ENCODE data around the gene USP1.

The USP1 gene, protein sequence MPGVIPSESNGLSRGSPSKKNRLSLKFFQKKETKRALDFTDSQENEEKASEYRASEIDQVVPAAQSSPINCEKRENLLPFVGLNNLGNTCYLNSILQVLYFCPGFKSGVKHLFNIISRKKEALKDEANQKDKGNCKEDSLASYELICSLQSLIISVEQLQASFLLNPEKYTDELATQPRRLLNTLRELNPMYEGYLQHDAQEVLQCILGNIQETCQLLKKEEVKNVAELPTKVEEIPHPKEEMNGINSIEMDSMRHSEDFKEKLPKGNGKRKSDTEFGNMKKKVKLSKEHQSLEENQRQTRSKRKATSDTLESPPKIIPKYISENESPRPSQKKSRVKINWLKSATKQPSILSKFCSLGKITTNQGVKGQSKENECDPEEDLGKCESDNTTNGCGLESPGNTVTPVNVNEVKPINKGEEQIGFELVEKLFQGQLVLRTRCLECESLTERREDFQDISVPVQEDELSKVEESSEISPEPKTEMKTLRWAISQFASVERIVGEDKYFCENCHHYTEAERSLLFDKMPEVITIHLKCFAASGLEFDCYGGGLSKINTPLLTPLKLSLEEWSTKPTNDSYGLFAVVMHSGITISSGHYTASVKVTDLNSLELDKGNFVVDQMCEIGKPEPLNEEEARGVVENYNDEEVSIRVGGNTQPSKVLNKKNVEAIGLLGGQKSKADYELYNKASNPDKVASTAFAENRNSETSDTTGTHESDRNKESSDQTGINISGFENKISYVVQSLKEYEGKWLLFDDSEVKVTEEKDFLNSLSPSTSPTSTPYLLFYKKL

DNA sequence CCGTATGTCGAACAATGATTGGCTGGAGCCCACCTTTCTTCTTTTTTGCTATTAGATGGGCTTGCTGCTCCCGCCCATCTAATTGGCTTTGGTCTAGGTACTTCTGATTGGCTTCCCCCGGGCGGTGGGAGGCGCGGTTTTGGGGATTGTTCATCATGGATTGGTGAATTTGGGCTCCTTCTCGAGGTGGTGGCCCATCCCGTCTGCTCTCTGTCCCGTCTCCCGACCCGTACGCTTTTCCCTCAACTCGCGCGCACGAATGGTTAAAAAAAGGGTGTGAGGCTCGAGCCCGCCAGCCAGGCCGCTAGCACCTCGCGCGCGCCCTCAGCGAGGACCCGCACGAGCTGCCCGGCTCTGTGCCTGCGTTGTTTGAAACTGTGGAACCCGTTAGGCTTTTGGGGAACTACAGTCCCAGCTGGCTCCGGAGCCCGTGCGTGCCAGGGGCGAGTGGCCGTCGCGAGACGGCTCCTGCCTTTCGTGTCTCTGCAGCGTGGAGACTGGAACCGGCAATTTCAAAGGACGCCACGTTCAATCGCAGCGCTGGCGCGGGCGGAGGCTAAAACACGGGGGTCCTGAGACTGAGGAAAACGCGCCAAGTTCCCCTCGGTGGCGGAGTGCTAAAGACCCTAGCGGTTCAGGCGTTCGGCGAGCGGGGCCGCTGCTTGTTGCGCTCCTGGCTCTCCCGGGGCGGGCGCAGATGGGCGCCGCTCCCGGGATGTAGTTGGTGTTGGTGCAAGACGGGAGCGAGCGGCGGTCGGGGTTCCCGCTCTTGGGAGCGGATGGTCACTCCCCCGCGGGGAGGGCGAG lies at the start of gene USP1:
USP1 (plus strand) TSS at position 584 of the 807 bp plus-strand sequence. CDS start 2,819 bp downstream, outside the sequence.
- DNase-seq, result peak; percentile 96

DNA sequence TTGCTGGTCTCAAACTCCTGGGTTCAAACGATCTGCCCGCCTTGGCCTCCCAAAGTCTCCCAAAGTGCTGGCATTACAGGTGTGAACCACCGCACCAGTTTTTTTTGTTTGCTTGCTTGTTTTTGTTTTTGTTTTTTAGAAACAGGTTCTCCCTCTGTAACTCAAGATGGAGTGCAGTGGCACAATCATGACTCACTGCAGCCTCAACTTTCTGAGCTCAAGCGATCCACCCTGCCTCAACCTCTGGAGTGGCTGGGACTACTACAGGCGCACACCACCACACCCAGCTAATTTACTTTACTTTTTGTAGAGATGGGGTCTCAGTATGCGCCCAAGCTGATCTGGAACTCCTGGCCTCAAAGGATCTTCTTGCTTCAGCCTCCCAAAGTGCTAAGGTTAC lies 47.3 kb upstream of the USP1 start:
- no peak for DNase-seq

DNA sequence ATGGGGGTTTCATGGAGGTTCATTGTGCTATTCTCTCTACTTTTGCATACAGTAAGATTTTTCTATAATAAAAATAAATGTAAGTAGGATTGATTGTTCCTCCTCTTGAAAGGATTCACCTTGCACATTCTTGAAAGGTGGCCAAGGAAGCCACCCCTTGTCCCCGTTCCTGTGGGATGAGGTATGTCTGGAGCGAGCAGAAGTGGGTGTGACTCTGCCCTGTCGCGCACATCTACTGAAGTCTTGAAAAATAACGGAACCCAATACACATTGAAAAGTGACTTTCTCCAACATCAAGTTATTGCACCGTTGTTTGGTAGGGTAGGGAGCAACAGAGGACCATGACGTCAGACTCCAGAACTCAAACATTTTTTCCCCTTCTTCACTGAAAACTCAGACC lies 46.8 kb upstream of the USP1 start:
- DNase-seq, result no peak

DNA sequence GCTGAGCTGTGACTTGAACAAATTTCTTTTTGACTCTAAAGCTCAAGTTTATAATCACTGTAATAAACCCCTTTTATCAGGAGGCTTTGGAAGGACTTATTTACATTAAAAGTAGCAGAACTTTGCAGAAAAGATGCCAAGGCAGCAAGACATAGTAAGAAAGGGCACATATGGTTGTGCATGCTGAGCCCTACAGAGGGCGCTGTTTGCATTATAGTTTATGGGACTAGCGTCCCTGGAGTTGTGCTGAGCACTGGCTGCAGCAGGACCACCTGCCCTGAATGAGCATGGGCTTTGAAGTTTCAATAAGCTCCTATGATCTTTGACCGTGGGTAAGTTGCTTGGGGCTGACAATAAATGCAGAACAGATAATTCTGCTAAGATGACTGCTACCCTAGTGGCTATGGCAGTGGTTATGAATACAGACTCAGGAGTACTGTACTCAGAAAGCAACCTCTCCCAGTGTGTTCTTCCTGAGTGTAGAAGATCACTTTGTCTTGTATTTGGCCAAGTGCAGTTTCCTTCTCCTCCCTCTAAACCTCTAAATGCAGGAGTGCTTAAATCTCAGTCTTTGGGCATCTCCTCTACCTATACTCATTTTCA lies 45.4 kb upstream of the USP1 start:
- no peak for DNase-seq

DNA sequence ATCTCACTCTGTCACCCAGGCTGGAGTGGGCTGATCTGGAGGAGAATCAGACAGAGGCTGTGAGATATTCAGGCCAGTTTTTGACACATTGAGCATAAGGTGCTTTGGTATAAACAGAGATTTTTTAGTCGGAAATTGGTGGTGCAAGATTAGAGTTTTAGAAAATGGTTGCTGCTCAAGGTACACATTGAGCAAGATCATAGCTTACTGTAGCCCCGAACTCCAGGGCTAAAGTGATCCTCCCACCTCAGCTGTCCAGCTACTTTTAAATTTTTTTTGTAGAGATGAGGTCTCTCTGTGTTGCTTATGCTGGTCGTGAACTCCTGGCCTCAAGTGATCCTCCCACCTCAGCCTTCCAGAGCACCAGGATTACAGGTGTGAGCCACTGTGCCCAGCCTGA lies 43.9 kb upstream of the USP1 start:
- no peak for DNase-seq

DNA sequence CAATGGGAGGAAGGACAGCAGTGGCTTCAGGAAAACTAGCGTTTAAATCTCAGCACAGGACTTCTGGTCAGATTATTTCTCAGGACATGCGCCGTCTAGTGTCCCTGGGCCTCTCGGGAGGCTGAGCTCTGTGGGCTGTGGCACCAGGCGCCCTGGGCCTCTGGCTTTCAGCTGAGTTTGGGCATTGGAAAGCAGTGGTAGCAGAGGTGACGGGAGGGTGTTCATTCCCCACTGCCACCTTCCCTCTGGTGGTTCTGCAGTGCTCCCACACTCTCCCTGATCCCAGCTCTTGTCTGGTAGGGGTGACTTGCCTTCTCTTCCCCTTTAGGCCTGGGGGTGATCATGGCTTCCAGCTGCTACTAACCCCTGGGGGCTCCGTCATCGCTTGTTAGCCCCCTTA lies 42.2 kb upstream of the USP1 start:
- DNase-seq, result no peak

DNA sequence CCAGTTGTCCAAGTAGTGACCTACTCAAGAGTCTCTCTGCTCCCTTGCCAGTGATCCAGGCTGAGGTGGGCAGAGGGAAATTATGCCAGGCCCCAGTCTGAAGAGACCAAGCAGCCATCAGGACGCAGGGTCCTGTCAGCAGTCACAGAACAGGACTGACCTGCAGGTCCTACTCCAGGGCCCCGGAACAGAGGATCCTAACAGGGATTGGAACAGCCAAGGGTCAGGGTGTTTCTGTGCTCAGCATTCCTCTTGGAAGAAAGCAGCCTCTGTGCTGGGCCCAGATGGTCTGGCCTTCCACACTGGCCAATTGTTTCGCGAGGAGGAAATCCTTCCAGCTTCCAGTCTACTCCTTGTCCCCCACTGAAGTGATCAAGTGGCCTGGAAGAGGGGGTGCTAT lies 41.6 kb upstream of the USP1 start:
- no peak for DNase-seq

DNA sequence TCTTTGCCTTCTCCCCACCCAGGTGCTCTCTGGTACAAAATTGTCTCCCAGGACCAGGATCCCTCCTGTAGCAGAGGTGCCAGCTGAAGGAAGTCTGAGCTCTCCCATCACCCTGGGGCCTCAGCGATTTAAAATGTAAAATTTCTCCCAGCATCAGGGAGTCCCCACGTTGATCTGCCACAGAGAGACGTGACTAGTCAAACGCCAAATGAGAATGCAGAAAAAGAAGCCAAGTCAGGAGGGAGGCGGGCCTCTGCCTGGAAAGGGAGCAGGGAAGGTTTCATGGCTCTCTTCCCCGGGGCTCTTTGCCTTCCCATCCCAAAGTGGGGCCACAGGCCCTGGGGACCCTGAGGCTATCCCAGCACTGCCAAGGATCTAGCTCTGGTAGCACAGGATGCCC lies 40.0 kb upstream of the USP1 start:
- no peak for DNase-seq

DNA sequence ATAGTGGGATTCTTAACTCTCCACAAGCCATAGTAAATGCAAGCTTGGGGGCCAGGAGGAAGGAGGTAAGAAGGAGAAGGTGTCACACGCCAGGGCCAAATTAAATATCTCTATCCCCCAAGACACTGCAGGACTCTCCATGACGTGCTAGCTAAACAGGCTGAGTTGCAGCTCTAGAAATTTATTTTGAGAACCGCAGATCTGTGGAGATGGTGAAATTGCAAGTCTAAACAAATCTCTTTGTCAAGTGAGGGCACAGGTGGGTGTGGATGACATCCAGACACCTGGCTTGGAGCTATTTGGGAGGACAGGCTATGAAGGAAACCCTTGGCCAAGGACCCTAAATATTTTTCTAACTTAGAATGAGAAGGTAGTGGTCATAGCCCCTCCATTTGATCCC lies 39.5 kb upstream of the USP1 start:
- DNase-seq, result no peak

DNA sequence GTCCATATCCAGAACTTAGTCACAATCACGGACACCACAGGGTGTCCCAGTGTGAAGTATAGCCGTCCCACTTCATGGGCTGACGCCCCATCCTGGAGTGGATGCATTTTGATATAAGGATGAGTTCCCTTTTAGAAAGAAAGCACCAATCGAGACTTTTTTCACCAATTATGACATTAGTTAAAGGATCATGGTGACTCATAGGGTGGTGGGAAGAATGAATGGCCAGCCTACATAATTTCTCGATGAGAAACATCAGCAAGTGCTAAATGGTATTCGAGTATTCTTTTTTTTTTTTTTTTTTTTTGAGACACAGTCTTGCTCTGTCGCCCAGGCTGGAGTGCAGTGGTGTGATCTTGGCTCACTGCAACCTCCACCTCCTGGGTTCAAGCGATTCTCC lies 38.5 kb upstream of the USP1 start:
- no peak for DNase-seq

DNA sequence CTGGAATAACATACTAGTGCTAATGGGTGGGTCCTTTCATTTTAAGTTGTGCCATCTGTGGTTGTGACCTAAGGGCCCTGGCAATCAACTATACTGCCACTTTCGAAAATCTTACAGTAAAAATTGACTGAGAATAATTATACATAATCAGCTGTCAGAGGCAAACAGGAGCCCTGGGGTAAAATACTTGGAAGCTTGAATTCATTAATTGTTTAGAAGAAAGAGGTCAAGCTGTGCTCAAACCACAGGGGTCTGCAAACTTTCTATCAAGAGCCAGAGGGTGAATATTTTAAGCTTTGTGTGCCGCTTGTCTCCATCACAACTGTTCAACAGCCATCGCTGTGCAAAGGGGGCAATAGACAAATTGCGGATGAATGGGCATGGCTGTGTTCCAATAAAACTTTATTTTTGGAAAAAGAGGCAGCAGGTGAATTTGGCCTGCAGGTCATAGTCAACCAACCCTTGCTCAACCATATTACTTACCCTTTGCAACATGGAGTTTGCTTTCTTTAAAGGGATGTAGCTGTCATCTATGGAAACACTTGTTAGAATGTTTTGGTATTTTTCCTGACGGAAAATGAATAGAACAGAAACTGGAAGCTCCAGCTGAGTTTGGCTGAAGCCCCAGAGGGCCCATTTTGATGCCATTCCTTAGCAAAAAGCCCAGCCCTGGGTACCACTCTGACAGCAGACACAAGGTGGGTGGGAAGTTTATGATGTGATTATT lies 35.7 kb upstream of the USP1 start:
- DNase-seq, result no peak

DNA sequence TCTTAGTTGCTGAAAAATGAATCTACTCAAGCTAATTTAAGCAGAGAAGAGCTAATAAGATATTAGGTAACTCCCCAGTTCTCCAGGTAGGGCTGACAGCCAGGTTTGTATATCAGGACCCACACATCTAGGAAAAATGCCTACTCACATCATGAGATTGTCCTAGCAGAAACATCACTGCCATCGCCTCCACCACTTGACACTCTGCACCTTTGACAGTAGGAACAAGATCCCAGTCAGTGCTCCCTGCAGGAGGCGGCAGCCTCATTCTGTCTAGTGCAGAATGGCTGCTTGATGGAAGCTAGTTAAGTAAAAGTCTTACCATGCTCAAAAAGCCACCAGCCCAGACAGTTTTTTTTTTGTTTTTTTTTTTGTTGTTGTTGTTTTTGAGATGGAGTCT lies 31.6 kb upstream of the USP1 start:
- no peak for DNase-seq

DNA sequence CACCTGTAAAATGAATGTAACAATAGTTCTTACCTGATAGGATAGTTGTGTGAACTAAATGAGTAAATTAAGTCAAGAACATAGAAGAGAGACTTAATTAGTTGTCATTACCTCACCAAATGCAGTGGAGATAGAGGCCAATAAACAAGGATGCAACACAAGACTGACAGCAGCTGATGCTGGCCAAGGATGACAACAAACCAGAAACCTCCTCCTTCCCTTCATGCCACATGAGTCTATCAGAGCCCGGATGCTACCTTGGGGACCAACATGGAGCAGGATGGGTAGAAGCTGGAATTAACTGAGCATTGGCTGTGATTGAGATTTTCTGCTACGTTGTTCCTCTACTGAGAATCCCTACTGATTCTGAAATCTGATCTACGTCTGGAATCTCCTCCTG lies 30.3 kb upstream of the USP1 start:
- no peak for DNase-seq

DNA sequence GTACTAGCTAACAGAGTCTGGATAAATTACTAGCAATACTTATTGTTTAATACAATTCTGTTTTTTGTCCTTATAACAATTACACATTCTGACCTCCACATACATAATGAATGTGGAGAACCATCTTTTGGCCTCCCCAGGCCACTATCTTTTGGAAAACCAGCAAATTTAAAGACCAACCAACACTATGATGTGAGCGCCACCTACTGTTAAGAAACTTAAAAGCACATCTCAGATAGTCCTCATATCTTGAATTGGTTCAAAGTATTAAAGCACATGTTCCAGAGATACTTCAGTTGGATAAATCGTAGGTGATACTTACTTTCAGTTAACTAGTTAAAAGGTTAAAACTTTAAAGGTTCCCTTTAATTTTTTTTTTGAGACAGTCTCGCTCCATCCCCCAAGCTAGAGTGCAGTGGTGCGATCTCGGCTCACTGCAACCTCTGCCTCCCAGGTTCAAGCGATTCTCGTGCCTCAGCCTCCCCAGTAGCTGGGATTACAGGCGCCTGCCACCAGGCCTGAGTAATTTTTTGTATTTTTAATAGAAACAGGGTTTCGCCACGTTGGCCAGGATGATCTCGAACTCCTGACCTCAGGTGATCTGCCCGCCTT lies 29.3 kb upstream of the USP1 start:
- DNase-seq, result no peak

DNA sequence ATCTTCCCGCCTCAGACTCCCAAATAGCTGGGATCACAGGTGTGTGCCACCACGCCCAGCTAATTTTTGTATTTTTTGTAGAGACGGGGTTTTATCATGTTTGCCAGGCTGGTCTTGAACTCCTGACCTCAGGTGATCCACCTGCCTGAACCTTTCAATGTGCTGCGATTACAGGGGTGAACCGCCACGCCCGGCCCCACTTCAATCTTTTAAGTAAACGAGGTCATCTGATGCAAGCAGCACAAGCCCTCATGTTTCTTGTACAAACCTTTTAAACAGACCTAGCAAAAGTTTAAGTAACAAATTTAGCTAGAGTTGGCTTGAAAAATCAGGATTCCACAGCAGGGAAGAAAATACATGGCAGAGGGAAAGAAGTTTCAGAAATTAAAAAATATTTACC lies 21.2 kb upstream of the USP1 start:
- DNase-seq, result no peak

DNA sequence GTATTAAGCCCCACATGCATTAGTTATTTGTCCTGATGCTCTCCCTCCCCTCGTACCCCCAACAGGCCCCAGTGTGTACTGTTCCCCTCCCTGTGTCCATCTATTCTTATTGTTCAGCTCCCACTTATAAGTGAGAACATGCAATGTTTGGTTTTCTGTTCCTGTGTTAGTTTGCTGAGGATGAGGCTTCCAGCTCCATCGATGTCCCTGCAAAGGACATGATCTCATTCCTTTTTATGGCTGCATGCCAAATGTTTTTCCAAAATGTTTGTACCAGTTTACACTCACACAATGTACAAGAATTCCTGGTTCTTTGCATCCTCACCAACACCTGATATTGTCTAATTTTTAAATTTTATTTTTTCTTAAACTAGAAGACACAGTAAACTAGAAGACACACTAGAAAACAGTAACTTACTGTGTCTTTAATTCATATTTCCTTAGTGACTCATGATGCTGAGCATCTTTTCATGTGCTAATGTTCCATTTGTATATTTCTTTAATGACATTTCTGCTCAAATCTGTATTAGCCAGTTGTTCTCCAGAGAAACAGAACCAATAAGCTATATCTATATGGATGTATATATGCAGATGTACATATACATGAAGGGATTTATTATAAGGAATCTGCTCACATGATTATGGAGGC lies 19.4 kb upstream of the USP1 start:
- no peak for DNase-seq

DNA sequence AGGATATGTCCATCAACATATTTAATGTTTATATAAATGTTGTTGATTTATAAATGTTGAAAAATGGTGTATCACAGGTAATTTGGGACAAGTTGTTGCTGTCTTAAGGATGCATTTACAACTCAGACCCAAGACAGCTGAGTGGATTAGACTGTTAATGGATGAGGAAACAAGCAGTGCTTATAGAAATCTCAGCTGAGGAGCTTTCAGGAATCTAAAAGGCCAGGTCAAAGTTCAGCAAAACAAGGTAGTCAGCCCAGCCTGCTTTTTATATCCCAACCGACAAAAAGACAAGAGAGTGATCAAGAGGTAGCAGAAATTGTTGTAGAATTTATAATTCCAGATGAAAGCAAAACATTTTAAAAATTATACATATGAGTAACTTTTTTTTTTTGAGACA lies 16.6 kb upstream of the USP1 start:
- DNase-seq, result no peak

DNA sequence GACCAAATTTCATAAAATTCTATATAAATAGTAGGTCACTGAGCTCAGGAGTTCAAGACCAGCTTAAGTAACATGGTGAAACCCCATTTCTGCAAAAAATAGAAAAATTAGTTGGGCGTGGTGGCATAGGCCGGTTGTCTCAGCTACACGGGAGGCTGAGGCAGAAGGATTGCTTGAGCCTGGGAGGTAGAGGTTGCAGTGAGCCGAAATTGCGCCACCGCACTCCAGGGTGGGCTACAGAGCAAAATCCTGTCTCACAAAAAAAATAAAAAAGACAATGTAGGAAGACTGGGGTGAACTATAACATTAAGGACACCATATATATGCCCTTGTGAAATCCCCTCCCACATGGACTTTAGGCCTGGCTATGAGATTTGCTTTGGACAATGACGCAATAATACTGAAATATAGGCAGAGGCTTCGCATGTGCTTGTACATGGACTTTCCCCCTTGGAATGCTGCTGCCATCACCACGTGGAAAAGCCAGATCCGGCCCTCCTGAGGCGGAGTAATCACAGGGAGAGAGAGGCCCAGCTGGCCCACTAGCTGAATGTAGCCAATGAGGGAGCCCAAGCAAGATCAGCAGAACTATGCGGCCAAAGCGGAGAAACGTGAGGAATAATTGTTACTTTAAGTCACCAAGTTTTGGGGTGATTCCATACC lies 13.1 kb upstream of the USP1 start:
- DNase-seq, result no peak

DNA sequence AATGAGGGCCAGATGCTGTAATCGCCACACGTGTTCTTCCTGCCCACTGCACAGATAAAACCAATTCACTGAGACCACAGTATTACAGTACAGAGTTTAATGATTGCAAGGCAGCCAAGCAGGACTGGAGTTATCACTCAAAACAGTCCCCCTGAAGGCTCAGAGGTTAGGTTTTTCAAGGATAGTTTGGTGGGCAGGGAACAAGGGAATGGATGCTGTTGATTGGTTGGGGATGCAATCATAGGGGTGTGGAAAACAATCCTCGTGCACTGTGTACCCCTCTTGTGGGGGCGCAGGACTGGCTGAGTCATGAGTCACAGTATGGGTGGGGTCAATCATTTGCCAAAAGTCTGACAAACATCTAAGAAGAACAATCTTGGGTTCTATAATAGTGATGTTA lies 12.4 kb upstream of the USP1 start:
- no peak for DNase-seq

DNA sequence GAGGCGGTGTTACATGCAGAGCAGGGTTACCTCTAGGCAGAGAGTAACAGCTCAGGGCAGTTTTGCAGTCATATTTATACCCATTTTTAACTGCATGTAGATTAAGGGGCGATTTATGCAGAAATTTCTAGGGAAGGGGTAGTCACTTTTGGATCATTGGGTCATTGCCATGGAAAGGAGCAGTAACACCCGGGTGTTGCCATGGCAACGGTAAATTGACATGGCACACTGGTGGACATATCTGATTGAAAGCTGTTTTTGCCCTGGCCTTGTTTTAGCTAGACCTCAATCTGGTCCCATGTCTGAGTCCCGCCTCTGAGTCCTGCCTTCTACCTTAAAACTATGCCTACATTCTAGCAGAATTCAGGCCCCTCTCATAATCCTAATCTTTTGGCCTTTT lies 11.8 kb upstream of the USP1 start:
- DNase-seq, result no peak

DNA sequence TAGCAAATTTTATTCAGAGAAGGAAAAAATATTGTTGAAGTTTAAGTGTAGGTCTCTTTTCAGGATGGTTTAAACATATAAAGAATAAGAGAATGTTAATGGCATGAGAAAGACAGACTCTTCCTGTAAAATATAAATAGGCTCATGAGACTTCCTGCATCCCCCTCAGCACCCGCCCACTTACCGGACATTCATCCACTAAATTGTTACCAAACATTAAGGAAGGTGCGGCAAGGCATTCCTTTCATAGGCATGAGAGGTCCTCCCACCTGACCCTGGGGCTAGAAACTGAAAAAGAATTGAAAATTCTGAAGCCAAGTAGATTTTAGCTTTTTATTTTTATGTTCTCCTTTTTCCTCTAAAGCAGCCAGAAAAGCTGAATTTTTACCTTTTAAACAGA lies 10.6 kb upstream of the USP1 start:
- DNase-seq, result no peak

All from stimulated activated CD4-positive, alpha-beta T cell treated with anti-CD3 and anti-CD28 coated beads, Interleukin-4, amount 100 ng/mL, for 1 hour (primary cell).